ENCODE measurements around the gene ADGRL3.

ADGRL3 gene

GRCh38 chr4:61543976-61544375 lies 343.9 kb downstream of the ADGRL3 start:
- no peak for ATAC-seq

GRCh38 chr4:61545902-61546480 lies 345.9 kb downstream of the ADGRL3 start:
- ATAC-seq: no peak
- TF ChIP-seq CREB5 (CRISPR knock-in tag; IDR thresholded peaks at IDR 0.05; ENCODE audit: low read depth) (no peak), ISL1 (CRISPR knock-in tag; IDR thresholded peaks at IDR 0.05) (peak; percentile 85)

More at GRCh38 chr4:61543976-61544375, 343.9 kb downstream of the ADGRL3 start:
- TF ChIP-seq BACH2 (CRISPR knock-in tag; IDR thresholded peaks at IDR 0.05; ENCODE audit: borderline replicate concordance) (no peak), ESRRG (CRISPR knock-in tag; IDR thresholded peaks at IDR 0.05) (no peak), ZNF8 (CRISPR knock-in tag; IDR thresholded peaks at IDR 0.05) (no peak), CSRNP3 (CRISPR knock-in tag; IDR thresholded peaks at IDR 0.05) (no peak), SNAI2 (CRISPR knock-in tag; IDR thresholded peaks at IDR 0.05) (no peak), ISL1 (CRISPR knock-in tag; IDR thresholded peaks at IDR 0.05) (no peak), PPARA (CRISPR knock-in tag; IDR thresholded peaks at IDR 0.05; ENCODE audit: borderline replicate concordance) (no peak), PATZ1 (CRISPR knock-in tag; IDR thresholded peaks at IDR 0.05; ENCODE audit: borderline replicate concordance) (no peak), GLIS3 (CRISPR knock-in tag; IDR thresholded peaks at IDR 0.05) (no peak), RARB (CRISPR knock-in tag; IDR thresholded peaks at IDR 0.05) (no peak), TSHZ2 (CRISPR knock-in tag; IDR thresholded peaks at IDR 0.05) (no peak), ZNF565 (CRISPR knock-in tag; conservative IDR thresholded peaks at IDR 0.05; ENCODE audit: low read depth) (no peak), OSR1 (CRISPR knock-in tag; IDR thresholded peaks at IDR 0.05) (no peak), ARNTL (CRISPR knock-in tag; IDR thresholded peaks at IDR 0.05; ENCODE audit: borderline replicate concordance, low read depth) (no peak), ZNF70 (CRISPR knock-in tag; IDR thresholded peaks at IDR 0.05) (no peak), CSDC2 (CRISPR knock-in tag; IDR thresholded peaks at IDR 0.05) (no peak), TCF4 (CRISPR knock-in tag; IDR thresholded peaks at IDR 0.05; ENCODE audit: borderline replicate concordance) (no peak)

GRCh38 chr4:61549336-61549735 lies 349.2 kb downstream of the ADGRL3 start:
- TF ChIP-seq POU6F1 (CRISPR knock-in tag; IDR thresholded peaks at IDR 0.05; ENCODE audit: borderline replicate concordance, low read depth) (no peak), ZNF8 (CRISPR knock-in tag; IDR thresholded peaks at IDR 0.05) (no peak), ESRRG (CRISPR knock-in tag; IDR thresholded peaks at IDR 0.05) (no peak), CSDC2 (CRISPR knock-in tag; IDR thresholded peaks at IDR 0.05) (no peak), TCF4 (CRISPR knock-in tag; IDR thresholded peaks at IDR 0.05; ENCODE audit: borderline replicate concordance) (no peak), ZNF565 (CRISPR knock-in tag; conservative IDR thresholded peaks at IDR 0.05; ENCODE audit: low read depth) (no peak), BACH2 (CRISPR knock-in tag; IDR thresholded peaks at IDR 0.05; ENCODE audit: borderline replicate concordance) (no peak), ISL1 (CRISPR knock-in tag; IDR thresholded peaks at IDR 0.05) (no peak), ZC3H10 (CRISPR knock-in tag; IDR thresholded peaks at IDR 0.05) (no peak), ZFP30 (CRISPR knock-in tag; IDR thresholded peaks at IDR 0.05) (no peak), ZFP3 (CRISPR knock-in tag; IDR thresholded peaks at IDR 0.05) (no peak), ZNF70 (CRISPR knock-in tag; IDR thresholded peaks at IDR 0.05) (no peak), GLIS3 (CRISPR knock-in tag; IDR thresholded peaks at IDR 0.05) (no peak), RARB (CRISPR knock-in tag; IDR thresholded peaks at IDR 0.05) (no peak), ARNTL (CRISPR knock-in tag; IDR thresholded peaks at IDR 0.05; ENCODE audit: borderline replicate concordance, low read depth) (no peak), OSR1 (CRISPR knock-in tag; IDR thresholded peaks at IDR 0.05) (no peak), PATZ1 (CRISPR knock-in tag; IDR thresholded peaks at IDR 0.05; ENCODE audit: borderline replicate concordance) (no peak), PPARA (CRISPR knock-in tag; IDR thresholded peaks at IDR 0.05; ENCODE audit: borderline replicate concordance) (no peak)
- no peak for ATAC-seq
